Measurements from ENCODE around the gene UBASH3B. TPM values are rescaled to one million over a fixed set of nuclear protein-coding genes. Genes with fewer than 3 reads are reported as not detected.

UBASH3B gene
- total RNA-seq, 1 donor from 2014 or later = 4.3 TPM

GRCh38 chr11:122804796-122805195 is 149.3 kb downstream of the UBASH3B start:
- TF ChIP-seq CTCF (IDR thresholded peaks at IDR 0.05) = no peak
- peak overlapping the region; percentile 16 for H3K27ac Mint-ChIP-seq
- H3K27me3 Mint-ChIP-seq = no peaks in the 10 kb centered on the region
- intact Hi-C loops (cut with micrococcal nuclease) = no loop called here
- peaks cover 7% of the 10 kb centered on the region for H3K36me3 Mint-ChIP-seq (ENCODE audit: low read depth)
- DNase-seq (no peak), ATAC-seq (ENCODE audit: low read depth) (peak; percentile 42)
- H3K4me1 Mint-ChIP-seq = peaks cover 62% of the 10 kb centered on the region
- ChIA-PET POLR2A (interaction anchor here (1.5 kb wide), 1 partner anchor 47 kb away, joined by 3 read pairs; no protein-coding TSS in a partner anchor), CTCF (interaction anchor here (1.2 to 1.4 kb wide), 2 partner anchors 8 to 23 kb away, joined by 3 to 5 read pairs; no protein-coding TSS in a partner anchor)
- peak overlapping the region; percentile 29 for H3K4me3 Mint-ChIP-seq
- no peaks in the 10 kb centered on the region for H3K9me3 Mint-ChIP-seq

- H3K4me3 Mint-ChIP-seq = peak overlapping the region; percentile 56
- ChIA-PET POLR2A (interaction anchor here (0.6 to 0.9 kb wide), 2 partner anchors 62 to 76 kb away, joined by 4 to 5 read pairs; no protein-coding TSS in a partner anchor), CTCF (interaction anchor here (0.6 to 1.6 kb wide), 4 partner anchors 12 to 49 kb away, joined by 3 to 7 read pairs (median 4); no protein-coding TSS in a partner anchor)
- no peak for TF ChIP-seq CTCF (IDR thresholded peaks at IDR 0.05)
- intact Hi-C loops (cut with micrococcal nuclease) = no loop called here
- no peaks in the 10 kb centered on the region for H3K27me3 Mint-ChIP-seq
- peak overlapping the region; percentile 24 for H3K27ac Mint-ChIP-seq
- H3K4me1 Mint-ChIP-seq = peaks cover 67% of the 10 kb centered on the region
- no peak for ATAC-seq (ENCODE audit: low read depth)
- H3K36me3 Mint-ChIP-seq (ENCODE audit: low read depth) = peaks cover 2% of the 10 kb centered on the region
- DNase-seq = no peak
- no peaks in the 10 kb centered on the region for H3K9me3 Mint-ChIP-seq
Measured at GRCh38 chr11:122807731-122808477, 152.4 kb downstream of the UBASH3B start.

GRCh38 chr11:122808478-122808869 is 153.0 kb downstream of the UBASH3B start:
- intact Hi-C loops (cut with micrococcal nuclease) = no loop called here
- DNase-seq (no peak), ATAC-seq (ENCODE audit: low read depth) (peak; percentile 31)
- peak overlapping the region; percentile 24 for H3K27ac Mint-ChIP-seq
- H3K36me3 Mint-ChIP-seq (ENCODE audit: low read depth) = peaks cover 1% of the 10 kb centered on the region
- ChIA-PET CTCF (interaction anchor here (0.6 to 1.6 kb wide), 4 partner anchors 12 to 48 kb away, joined by 3 to 7 read pairs (median 4); no protein-coding TSS in a partner anchor), POLR2A (interaction anchor here (0.9 kb wide), 1 partner anchor 62 kb away, joined by 5 read pairs; no protein-coding TSS in a partner anchor)
- peak overlapping the region; percentile 56 for H3K4me3 Mint-ChIP-seq
- peaks cover 62% of the 10 kb centered on the region for H3K4me1 Mint-ChIP-seq
- H3K27me3 Mint-ChIP-seq = no peaks in the 10 kb centered on the region
- no peak for TF ChIP-seq CTCF (IDR thresholded peaks at IDR 0.05)
- no peaks in the 10 kb centered on the region for H3K9me3 Mint-ChIP-seq

- intact Hi-C loops (cut with micrococcal nuclease) = no loop called here
- DNase-seq (no peak), ATAC-seq (ENCODE audit: low read depth) (no peak)
- H3K9me3 Mint-ChIP-seq = no peaks in the 10 kb centered on the region
- H3K36me3 Mint-ChIP-seq (ENCODE audit: low read depth) = no peaks in the 10 kb centered on the region
- TF ChIP-seq CTCF (IDR thresholded peaks at IDR 0.05) = no peak
- no peaks in the 10 kb centered on the region for H3K27me3 Mint-ChIP-seq
- ChIA-PET CTCF (interaction anchor here (0.7 to 1.8 kb wide), 3 partner anchors 10 to 47 kb away, joined by 3 to 6 read pairs (median 4); no protein-coding TSS in a partner anchor), POLR2A (no interaction called here)
- H3K27ac Mint-ChIP-seq = no peak overlapping the region
- H3K4me1 Mint-ChIP-seq = peaks cover 48% of the 10 kb centered on the region
- no peak overlapping the region for H3K4me3 Mint-ChIP-seq
Measured at GRCh38 chr11:122809866-122810265, 154.3 kb downstream of the UBASH3B start.

GRCh38 chr11:122811721-122812120 is 156.2 kb downstream of the UBASH3B start:
- Mint-ChIP-seq H3K27ac (no peak overlapping the region), H3K36me3 (ENCODE audit: low read depth) (no peaks in the 10 kb centered on the region), H3K9me3 (no peaks in the 10 kb centered on the region), H3K4me1 (peaks cover 48% of the 10 kb centered on the region), H3K27me3 (no peaks in the 10 kb centered on the region), H3K4me3 (no peak overlapping the region)
- CTCF ChIA-PET = no interaction called here
- TF ChIP-seq CTCF (IDR thresholded peaks at IDR 0.05) = no peak
- intact Hi-C loops (cut with micrococcal nuclease) = no loop called here
- POLR2A ChIA-PET = no interaction called here
- DNase-seq (no peak), ATAC-seq (ENCODE audit: low read depth) (no peak)

Measured in activated B cell treated with CpG ODN at 0.5 μM for 24 hours (primary cell).